Measurements from ENCODE around the gene SLC35E1.
"Not testable (repeated sequence)": the region's sequence is repeated elsewhere in the genome, so short reads cannot be mapped to it uniquely, and the experiment has no call there.

SLC35E1 gene

DNA sequence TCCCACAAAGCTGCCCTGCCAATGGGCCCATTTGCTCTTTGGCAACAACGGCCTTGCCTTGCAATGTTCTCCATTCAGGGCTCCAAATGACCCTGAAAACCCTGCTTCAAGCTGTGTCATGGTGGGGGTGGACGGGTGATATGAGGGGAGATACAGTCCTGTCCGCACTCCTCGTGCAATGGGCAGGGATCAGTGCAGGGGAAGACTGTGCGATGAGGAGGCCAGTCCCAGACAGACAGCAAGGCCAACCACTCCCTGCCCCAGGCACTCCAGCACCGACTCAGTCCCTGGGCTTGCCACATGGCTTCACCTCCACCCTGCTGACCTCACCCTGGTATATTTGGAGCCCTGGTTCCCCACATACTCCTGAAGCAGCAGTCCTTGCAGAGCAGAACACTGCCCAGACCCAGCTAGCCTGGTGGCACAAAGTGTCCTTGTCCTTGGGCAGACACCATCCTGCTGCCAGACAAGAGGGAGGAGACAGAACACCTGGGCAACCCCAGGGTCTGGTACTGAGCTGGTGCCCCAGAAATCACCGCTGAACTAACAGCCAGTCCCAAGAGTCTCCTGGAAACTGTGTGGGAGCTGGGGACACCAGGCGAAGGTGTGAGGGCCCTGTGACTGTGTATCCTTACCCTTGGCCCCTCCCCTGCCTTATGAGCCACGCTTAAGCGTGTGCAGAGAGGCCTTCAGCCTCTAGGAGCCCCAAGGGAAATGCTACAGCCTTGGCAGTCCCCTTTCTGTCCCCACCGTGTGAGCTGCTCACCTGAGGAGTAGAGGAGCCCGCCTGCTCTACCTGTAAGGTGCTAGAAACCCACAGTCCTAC, 9.1 kb upstream of the SLC35E1 start:
- DNase-seq, result no peak

DNA sequence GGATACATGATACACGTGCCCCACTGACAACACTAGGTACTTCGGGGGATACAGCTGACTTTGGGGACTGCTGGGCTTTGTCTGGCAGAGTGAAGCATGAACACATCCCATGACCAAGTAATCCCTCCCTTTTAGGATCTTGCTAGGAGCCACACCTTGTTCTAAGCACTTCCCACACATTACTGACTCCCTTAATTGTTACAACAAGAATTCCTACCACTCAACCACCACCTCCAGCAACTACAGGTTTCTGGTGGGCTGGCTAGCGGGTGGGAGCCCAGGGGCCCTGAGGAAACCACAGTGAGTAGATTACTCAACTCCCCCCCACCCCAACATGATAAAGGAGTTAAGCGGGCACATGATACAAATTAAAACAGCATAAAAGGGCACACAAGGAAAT, 7.2 kb upstream of the SLC35E1 start:
- DNase-seq, result no peak

DNA sequence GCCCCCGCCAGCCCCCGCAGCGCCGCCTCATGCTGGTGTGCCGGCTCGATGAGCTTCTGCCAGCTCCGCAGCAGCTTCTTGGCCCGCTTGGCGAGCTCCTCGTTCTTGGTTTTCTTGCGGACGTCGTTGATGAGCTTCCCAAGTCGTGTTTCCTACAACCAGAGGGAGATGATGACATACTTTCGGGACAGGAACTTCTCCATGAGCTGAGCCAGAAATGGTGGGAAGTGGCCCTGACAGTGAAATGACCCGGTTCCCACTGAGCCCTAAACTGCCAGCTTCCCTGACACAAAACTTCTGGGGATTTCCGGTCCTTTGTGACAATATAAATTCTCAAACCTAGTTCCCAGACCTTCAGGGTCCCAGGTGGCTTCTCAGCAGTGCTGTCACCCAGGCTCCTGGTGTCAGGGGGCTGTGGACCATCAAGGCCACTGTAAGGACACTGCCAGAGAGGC, 5.3 kb upstream of the SLC35E1 start:
- DNase-seq, result no peak

DNA sequence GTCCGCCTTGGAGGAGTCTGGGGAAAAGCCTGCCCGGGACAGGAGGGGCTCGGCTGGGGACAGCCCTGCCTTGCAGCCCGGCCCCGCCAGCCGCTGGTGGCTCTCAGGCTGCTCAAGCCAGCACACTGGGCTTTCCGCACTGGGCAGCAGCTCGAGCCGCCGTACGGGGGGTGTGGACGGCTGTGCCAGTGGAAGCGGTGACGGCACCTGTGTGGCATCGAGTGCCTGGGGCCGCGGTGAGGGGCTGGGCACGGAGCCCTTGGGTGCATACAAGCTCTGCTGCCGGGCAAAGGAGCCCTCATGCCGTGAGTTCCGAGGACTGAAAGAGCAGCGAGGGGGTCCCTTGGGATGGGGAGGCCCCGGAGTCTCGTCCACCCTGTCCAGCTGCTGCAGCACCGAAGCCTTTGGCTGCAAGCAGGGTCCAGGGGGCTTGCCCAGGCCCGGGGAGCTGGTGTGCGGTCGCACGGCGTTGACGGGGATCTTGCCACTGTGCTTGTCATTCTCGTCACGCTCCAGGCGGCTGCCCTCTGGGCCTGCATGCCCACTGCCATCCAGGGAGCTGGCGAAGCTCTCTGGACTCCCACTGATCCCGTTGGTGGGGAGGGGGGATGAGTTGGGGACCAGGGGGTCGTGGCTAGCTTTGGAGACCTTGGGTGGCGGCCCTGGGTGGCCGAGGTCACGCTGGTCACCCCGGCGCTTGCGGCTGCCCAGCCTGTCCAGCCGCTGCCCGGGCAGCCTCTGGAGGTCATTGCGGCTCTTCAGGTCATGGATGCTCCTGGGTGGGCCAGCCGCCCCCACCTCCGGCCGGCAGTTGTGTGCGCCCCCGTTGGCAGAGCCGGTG, 4.7 kb upstream of the SLC35E1 start:
- no peak for DNase-seq

DNA sequence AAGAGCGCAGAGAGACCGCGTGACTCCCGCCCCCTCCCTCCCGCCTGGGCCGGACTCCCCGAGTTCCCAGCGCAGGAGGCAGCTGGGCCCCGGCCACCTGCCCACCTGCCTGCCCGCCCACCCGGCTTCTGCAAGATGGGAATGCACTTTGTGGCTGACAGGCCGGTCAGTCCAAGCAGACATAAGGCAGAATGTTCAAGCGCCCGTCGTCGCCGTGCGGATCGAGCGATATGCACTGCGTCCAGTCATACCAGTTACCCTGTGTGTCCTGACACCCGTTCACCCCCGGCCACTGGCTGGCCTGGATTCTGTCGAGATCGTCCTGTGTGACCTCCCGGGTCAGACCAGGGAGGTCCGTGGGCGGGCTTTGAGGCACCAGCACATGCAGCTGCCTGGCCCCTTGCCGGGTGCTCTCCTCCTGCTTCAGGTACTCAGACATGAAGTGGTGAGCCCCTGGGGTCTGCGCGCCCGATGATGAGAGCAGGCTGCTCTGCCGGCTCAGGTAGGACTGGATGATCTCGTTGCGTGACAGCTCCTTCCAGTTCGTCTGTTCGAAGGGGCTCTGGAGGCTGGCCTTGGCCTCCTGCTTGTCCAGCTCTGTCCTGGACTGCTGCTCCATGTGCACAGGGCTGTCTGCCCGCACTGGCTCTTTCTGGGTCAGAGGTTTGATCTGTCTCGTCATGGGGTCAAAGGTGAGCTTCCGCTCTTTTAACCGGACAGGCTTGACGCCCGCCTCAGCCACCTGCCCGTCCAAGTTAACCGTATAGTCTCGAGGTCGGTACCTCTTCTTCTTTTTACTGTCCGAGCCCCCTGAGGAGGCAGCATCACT, 3.9 kb upstream of the SLC35E1 start:
- no peak for DNase-seq

GRCh38 chr19:16575282-16575681, 3.1 kb upstream of the SLC35E1 start:
- no peak for DNase-seq

- no peak for DNase-seq
These were observed 1.7 kb upstream of the SLC35E1 start for GRCh38 chr19:16573925-16574324.

GRCh38 chr19:16573296-16573695, 1.1 kb upstream of the SLC35E1 start:
- DNase-seq, result no peak

- no peak for DNase-seq
These were observed 338 bp downstream of the SLC35E1 start for GRCh38 chr19:16571822-16572331.

DNA sequence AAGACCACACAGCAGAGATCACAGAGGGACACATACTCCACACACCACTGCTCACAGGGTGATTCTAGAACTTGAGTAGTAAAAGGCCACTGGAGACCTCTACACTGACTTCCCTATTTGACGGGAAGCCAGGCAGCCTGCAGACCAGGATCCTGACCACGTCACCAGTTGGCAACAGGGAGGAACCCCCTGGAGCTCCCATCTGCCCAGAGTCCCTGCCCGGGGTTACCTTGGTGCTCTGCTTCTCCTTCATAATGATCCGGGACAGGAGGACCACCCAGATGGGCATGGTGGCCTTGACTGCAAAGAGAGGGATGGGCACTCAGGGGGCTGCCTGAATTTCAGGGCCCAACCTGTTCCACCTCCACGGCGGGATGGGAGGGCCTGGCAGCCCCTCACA, 932 bp downstream of the SLC35E1 start:
- no peak for DNase-seq

DNA sequence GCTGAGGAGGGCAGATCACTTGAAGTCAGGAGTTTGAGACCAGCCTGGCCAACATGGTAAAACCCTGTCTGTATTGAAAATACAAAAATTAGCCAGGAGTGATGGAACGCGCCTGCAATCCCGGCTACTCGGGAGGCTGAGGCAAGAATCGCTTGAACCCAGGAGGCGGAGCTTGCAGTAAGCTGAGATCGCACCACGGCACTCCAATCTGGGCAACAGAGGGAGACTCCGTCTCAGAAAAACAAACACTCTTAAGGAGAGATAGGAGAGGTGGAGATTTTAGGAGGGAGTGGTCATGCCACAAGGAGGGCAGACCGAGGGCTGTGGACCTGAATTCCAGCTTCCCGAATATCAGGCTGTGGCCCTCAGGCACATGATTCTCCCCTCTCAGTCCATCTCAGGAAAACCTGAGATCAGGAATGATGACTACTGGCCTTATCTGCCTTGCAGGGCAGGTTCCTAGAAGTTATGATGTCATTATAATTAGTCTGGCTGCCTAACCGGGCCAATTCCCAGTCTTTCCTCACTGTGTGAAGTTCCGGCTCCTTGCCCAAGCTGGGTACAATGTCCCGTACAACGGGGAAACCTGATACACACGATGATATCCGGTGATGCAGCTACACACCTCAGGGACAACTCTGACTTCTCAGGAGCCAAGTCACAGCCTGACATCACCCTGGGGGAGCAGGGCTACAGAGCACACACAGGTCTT, 2.5 kb downstream of the SLC35E1 start:
- DNase-seq, result no peak

- no peak for DNase-seq
These were observed 5.5 kb downstream of the SLC35E1 start for GRCh38 chr19:16566702-16567101.

DNA sequence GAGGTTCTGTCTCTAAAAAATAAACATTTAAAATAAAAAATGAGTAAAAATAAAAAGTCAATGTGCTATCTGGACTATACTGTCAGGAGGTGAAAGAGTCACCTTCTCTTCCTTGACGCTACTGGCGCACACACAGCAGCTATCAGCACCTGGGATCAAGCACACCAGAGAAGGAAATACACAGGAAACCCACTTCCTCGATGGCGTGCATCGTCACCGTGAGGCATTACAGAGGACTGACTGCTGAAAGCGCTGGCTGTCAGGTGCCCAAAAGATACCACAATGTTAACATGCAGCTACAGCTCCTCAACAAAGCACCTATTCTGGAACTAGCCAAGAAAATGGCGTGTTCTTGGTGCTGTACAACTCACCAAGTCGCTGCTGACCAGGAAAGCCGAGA, 6.1 kb downstream of the SLC35E1 start:
- DNase-seq, result no peak

DNA sequence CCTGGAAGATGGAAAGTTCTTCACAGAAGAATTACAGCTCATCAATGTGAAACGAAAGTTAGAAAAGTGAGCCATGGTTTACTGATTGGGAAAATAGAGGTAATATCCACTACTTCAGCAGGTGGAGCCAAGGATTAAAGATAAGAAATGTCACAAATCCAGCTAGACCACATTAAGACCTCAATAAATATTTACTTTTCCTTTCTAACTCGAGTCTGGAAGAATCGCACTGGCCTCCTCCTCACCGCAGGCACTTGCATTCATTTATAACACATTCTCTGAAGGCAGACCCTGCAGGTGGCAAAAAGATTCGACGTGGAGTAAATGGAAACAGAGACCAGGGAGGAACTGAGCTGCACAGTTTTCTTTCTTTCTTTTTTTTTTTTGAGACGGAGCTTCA, 7.4 kb downstream of the SLC35E1 start:
- no peak for DNase-seq

GRCh38 chr19:16562608-16563025, 9.6 kb downstream of the SLC35E1 start:
- DNase-seq, result no peak

DNA sequence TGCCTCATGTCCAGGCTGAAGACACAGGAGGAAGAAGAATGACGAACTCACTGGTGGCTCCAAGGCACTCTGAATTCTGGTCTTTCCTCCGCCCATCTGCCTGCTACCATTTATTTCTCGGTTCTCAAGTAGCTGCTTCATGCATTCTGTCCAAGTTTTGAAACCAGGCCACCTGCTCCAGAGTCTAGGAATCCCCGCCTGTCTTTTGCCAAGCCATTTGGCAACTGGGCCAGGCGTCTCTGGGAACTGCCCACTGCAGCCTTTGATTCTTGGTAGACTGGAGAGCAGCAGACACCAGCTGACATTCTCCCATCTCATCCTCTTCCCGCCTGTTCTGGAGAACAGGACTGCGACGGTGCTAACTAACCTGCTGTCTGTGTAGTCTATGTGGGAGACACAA, 10.8 kb downstream of the SLC35E1 start:
- DNase-seq, result no peak

DNA sequence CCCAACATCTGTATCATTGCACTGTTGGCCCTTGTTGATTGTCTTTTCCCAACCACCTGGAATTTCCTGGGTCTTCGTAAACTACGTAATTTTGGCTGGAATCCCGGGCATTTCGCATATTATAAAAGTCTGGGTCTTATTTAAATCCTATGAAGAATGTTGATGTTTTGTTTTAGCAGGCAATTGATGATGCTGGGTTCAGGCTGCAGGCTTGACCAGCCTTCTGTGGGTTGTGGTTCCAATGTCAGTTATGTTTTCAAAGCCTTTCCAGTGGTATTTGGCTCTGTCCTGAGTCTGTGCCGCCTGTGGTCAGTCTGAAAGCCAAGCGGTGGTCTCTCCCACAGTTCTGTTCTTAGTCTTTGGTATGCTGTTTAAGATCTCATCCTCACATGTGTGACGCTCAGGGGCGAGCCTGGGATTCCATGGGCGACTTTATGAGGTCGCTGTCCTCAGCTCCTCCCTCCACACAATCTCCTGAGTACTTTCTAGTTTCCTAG, 12.4 kb downstream of the SLC35E1 start:
- DNase-seq, result no peak

DNA sequence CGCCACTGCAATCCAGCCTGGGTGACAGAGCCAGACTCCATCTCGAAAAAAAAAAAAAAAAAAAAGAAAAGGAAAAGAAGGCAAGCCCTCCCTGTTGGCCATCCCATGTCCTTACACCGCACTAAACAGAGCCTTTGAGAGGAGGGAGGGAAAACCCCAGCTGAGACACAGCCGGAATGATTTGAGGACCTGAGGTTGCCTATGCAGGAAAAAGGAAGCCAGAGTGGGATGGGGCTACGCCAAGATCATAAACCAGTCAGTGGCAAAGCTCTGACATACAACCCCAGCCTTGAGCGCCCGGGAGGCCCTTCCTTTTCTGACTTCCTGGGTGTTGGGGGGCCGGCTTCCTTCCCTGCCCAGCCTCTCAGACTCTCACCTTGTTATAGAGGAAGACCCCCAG, 17.4 kb downstream of the SLC35E1 start:
- DNase-seq, result no peak

GRCh38 chr19:16551902-16552301, 20.3 kb downstream of the SLC35E1 start:
- DNase-seq, result not testable (repeated sequence)

GRCh38 chr19:16548956-16549355, 23.3 kb downstream of the SLC35E1 start:
- no peak for DNase-seq

DNA sequence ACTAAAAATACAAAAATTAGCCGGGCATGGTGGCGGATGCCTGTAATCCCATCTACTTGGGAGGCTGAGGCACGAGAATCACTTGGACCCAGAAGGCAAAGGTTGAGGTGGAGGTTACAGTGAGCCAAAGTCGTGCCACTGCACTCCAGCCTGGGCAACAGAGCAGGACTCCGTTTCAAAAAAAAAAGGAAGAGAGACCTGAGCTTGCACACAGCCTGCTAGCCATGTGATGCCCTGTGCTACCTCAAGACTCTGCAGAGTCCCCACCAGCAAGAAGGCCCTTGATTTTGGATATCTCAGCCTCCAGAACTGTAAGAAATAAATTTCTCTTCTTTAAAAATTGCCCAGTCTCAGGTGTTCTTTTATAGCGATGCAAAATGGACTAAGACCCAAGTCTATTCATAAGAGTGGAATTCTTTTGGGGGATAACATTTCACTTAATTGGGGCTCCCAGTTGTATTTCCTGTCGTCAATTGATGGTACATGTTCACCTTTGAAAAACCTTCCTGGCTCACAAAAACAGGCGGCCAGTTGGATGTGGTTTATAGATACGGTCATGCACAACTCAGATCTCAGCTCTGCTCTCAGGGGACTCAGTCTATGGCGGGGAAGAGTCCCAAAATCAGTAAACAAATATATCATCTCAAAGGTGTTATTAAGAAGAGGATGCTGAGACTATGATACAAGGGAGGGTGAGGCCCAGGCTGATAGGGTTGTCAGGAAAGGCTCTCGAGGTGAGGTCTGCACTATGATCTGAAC, 27.6 kb downstream of the SLC35E1 start:
- DNase-seq, result no peak
